GM18502 (cell line): ENCODE results near the gene PTPRN2.
A peak's percentile ranks its signal among the peaks of the same experiment; 100 is the strongest.

Source experiments
- ATAC-seq: cut with Tn5 transposase; IDR thresholded peaks from one replicate; pipeline ENCODE4 v1.9.1; 2021; ENCODE audit warnings: mild to moderate bottlenecking; ENCODE audit not compliant: unreplicated experiment, poor library complexity

PTPRN2 gene

GRCh38 chr7:158603773-158604755 is 16.4 kb upstream of the PTPRN2 start:
- peak; percentile 11 for ATAC-seq

GRCh38 chr7:158602905-158603772 is 15.5 kb upstream of the PTPRN2 start:
- ATAC-seq = peak; percentile 70

GRCh38 chr7:158602041-158602440 is 14.4 kb upstream of the PTPRN2 start:
- ATAC-seq = no peak

- ATAC-seq = no peak
These were observed 13.5 kb upstream of the PTPRN2 start for GRCh38 chr7:158601090-158601489.

GRCh38 chr7:158596745-158597144 is 9.1 kb upstream of the PTPRN2 start:
- ATAC-seq = no peak

- ATAC-seq = no peak
These were observed 8.7 kb upstream of the PTPRN2 start for GRCh38 chr7:158596309-158596708.

GRCh38 chr7:158595068-158595467 is 7.4 kb upstream of the PTPRN2 start:
- no peak for ATAC-seq

- no peak for ATAC-seq
These were observed 4.9 kb upstream of the PTPRN2 start for GRCh38 chr7:158592541-158592940.

- no peak for ATAC-seq
These were observed 4.3 kb upstream of the PTPRN2 start for GRCh38 chr7:158591944-158592343.

GRCh38 chr7:158590181-158590530 is 2.5 kb upstream of the PTPRN2 start:
- ATAC-seq = no peak

GRCh38 chr7:158589653-158590052 is 2.0 kb upstream of the PTPRN2 start:
- ATAC-seq = no peak

- no peak for ATAC-seq
These were observed 1.3 kb upstream of the PTPRN2 start for GRCh38 chr7:158588878-158589442.

- peak; percentile 15 for ATAC-seq
These were observed 658 bp upstream of the PTPRN2 start for GRCh38 chr7:158588085-158588877.

GRCh38 chr7:158586499-158587161 is 993 bp downstream of the PTPRN2 start:
- no peak for ATAC-seq

GRCh38 chr7:158585721-158586498 is 1.7 kb downstream of the PTPRN2 start:
- ATAC-seq = no peak

- ATAC-seq = no peak
These were observed 3.2 kb downstream of the PTPRN2 start for GRCh38 chr7:158584407-158584806.

- no peak for ATAC-seq
These were observed 3.8 kb downstream of the PTPRN2 start for GRCh38 chr7:158583810-158584209.

- no peak for ATAC-seq
These were observed 4.5 kb downstream of the PTPRN2 start for GRCh38 chr7:158583143-158583542.

- no peak for ATAC-seq
These were observed 5.5 kb downstream of the PTPRN2 start for GRCh38 chr7:158582089-158582456.
